Measurements from ENCODE around the gene EIF2S1. TPM values are rescaled to one million over a fixed set of nuclear protein-coding genes. Genes with fewer than 3 reads are reported as not detected.

EIF2S1 gene
- total and polyA plus RNA-seq, 2 of the 13 experiments (the other 11 are each of a cell fraction or from before 2014, with no cell fraction given), result 49.1 to 246 TPM

DNA sequence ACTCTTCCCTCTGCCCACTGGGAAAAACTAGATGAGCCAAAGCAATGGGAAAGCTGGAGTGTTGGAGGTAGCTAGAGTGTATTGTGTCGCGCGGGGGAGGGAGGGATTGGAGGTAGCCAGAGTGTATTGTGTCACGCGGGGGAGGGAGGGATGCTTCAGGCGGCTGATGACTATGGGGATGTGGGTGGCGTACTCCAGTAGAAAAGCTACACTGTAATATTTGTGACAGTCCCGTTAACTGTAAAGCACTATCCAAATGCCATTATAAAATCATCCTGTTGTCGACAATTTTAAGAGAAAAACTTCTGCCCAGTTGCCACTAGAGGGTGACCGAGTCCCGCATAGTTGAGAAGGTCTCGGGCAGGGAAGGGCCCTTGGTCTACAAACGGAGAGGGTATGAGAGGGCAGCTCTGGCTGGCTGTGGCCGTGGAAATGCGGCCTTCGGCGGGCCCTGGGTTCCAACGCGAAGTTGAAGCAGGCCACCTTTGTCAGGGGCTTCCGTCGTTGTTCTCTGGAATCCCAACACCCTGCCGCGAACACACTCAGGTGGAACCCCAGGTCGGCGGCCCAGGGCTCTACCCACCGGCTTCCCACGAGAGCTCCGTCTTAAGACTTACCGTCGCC, 67.0 kb downstream of the EIF2S1 start (continued):
- TF ChIP-seq, protein P1, sequence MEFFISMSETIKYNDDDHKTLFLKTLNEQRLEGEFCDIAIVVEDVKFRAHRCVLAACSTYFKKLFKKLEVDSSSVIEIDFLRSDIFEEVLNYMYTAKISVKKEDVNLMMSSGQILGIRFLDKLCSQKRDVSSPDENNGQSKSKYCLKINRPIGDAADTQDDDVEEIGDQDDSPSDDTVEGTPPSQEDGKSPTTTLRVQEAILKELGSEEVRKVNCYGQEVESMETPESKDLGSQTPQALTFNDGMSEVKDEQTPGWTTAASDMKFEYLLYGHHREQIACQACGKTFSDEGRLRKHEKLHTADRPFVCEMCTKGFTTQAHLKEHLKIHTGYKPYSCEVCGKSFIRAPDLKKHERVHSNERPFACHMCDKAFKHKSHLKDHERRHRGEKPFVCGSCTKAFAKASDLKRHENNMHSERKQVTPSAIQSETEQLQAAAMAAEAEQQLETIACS (CRISPR knock-in tag; IDR thresholded peaks at IDR 0.05), result no peak
- 0 out of 2 replicates have a peak, but pooled peaks have one; percentile 26 for TF ChIP-seq ZNF572 (CRISPR knock-in tag; IDR thresholded peaks at IDR 0.05)
- TF ChIP-seq SP1 (IDR thresholded peaks at IDR 0.05), result no peak
- no peak for TF ChIP-seq SP1 (CRISPR knock-in tag; IDR thresholded peaks at IDR 0.05)
- TF ChIP-seq, protein P2, sequence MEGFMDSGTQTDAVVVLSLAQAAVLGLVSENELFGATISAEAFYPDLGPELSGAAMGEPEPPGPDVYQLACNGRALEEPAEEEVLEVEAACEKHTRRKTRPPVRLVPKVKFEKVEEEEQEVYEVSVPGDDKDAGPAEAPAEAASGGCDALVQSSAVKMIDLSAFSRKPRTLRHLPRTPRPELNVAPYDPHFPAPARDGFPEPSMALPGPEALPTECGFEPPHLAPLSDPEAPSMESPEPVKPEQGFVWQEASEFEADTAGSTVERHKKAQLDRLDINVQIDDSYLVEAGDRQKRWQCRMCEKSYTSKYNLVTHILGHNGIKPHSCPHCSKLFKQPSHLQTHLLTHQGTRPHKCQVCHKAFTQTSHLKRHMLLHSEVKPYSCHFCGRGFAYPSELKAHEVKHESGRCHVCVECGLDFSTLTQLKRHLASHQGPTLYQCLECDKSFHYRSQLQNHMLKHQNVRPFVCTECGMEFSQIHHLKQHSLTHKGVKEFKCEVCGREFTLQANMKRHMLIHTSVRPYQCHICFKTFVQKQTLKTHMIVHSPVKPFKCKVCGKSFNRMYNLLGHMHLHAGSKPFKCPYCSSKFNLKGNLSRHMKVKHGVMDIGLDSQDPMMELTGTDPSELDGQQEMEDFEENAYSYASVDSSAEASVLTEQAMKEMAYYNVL (CRISPR knock-in tag; IDR thresholded peaks at IDR 0.05; ENCODE audit: borderline replicate concordance), result no peak
- no peak for TF ChIP-seq MED1 (CRISPR knock-in tag; IDR thresholded peaks at IDR 0.05)
- peak; percentile 91 for TF ChIP-seq CTCF (CRISPR knock-in tag; IDR thresholded peaks at IDR 0.05)
- no peak for TF ChIP-seq KMT2A (CRISPR knock-in tag; IDR thresholded peaks at IDR 0.05)
- TF ChIP-seq JARID2 (CRISPR knock-in tag; IDR thresholded peaks at IDR 0.05; ENCODE audit: insufficient replicate concordance), result peak; percentile 41
- TF ChIP-seq RXRB (CRISPR knock-in tag; IDR thresholded peaks at IDR 0.05; ENCODE audit: borderline replicate concordance), result peak; percentile 33; the same call in 1 of the 2 replicates
- TF ChIP-seq HIC2 (CRISPR knock-in tag; IDR thresholded peaks at IDR 0.05; ENCODE audit: low read depth), result no peak
- TF ChIP-seq, protein P3, sequence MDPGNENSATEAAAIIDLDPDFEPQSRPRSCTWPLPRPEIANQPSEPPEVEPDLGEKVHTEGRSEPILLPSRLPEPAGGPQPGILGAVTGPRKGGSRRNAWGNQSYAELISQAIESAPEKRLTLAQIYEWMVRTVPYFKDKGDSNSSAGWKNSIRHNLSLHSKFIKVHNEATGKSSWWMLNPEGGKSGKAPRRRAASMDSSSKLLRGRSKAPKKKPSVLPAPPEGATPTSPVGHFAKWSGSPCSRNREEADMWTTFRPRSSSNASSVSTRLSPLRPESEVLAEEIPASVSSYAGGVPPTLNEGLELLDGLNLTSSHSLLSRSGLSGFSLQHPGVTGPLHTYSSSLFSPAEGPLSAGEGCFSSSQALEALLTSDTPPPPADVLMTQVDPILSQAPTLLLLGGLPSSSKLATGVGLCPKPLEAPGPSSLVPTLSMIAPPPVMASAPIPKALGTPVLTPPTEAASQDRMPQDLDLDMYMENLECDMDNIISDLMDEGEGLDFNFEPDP (CRISPR knock-in tag; conservative IDR thresholded peaks at IDR 0.05), result 0 out of 2 replicates have a peak, but pooled peaks have one; percentile 16
- TF ChIP-seq ZSCAN29 (CRISPR knock-in tag; conservative IDR thresholded peaks at IDR 0.05), result no peak
- 0 out of 2 replicates have a peak, but pooled peaks have one; percentile 33 for TF ChIP-seq SMAD3 (CRISPR knock-in tag; IDR thresholded peaks at IDR 0.05)
- TF ChIP-seq ZNF501 (CRISPR knock-in tag; IDR thresholded peaks at IDR 0.05), result 0 out of 2 replicates have a peak, but pooled peaks have one; percentile 34
- TF ChIP-seq ZBTB1 (CRISPR knock-in tag; IDR thresholded peaks at IDR 0.05; ENCODE audit: borderline replicate concordance), result no peak
- no peak for TF ChIP-seq ZNF256 (CRISPR knock-in tag; conservative IDR thresholded peaks at IDR 0.05)
- TF ChIP-seq KLF16 (CRISPR knock-in tag; IDR thresholded peaks at IDR 0.05), result 0 out of 4 replicates have a peak, but pooled peaks of 1 of the 2 experiments have one; percentile 24
- TF ChIP-seq TEAD3 (CRISPR knock-in tag; optimal IDR thresholded peaks at IDR 0.05; ENCODE audit: borderline replicate concordance), result peak; percentile 37
- TF ChIP-seq ZBTB7B (CRISPR knock-in tag; IDR thresholded peaks at IDR 0.05), result 0 out of 2 replicates have a peak, but pooled peaks have one; percentile 25
- no peak for TF ChIP-seq CREB1 (IDR thresholded peaks at IDR 0.05)
- no peak for TF ChIP-seq CREB1 (CRISPR knock-in tag; IDR thresholded peaks at IDR 0.05)
- no peak for TF ChIP-seq ZNF3 (CRISPR knock-in tag; IDR thresholded peaks at IDR 0.05)
